Astrocyte (in vitro differentiated cells and primary cell): ENCODE measurements around the gene CCDC141. TPM values are rescaled to one million over a fixed set of nuclear protein-coding genes. Genes with fewer than 3 reads are reported as not detected.

ENCODE experiments used
- DNase-seq: peaks from one replicate; pipeline ENCODE4 v3.0.0-alpha.2; 2010; ENCODE audit warnings: low read depth
- FAIRE-seq: peaks from 2 replicates; lab custom pipeline; 2011; peaks lifted over from hg19 to GRCh38; lab: Jason Lieb, UNC
- H2AFZ ChIP-seq: 2 replicates; pipeline ENCODE4 v1.6.0; 2012; ENCODE audit warnings: low read depth, low read length, inconsistent platforms
- H3K27ac ChIP-seq: 2 replicates; pipeline ENCODE4 v1.5.1; 2011; ENCODE audit warnings: low read depth, low read length, inconsistent platforms
- H3K27me3 ChIP-seq: 2 replicates; pipeline ENCODE4 v1.6.0; 2011; ENCODE audit warnings: low read length, inconsistent platforms; ENCODE audit not compliant: insufficient read depth
- H3K36me3 ChIP-seq: 2 replicates; pipeline ENCODE4 v1.5.1; 2011; ENCODE audit warnings: low read length, inconsistent platforms; ENCODE audit not compliant: insufficient read depth
- H3K4me1 ChIP-seq: 2 replicates; pipeline ENCODE4 v1.5.1; 2011; ENCODE audit warnings: low read length, inconsistent platforms; ENCODE audit not compliant: insufficient read depth
- H3K4me2 ChIP-seq: 2 replicates; pipeline ENCODE4 v1.6.0; 2012; ENCODE audit warnings: low read length, inconsistent platforms
- H3K4me3 ChIP-seq: 2 replicates; pipeline ENCODE4 v1.5.1; 2011; ENCODE audit warnings: low read depth, mild to moderate bottlenecking, low read length, inconsistent platforms; ENCODE audit not compliant: insufficient read depth
- H3K79me2 ChIP-seq: 2 replicates; pipeline ENCODE4 v1.6.0; 2012; ENCODE audit warnings: mild to moderate bottlenecking, low read length, inconsistent platforms; ENCODE audit not compliant: insufficient read depth
- H3K9ac ChIP-seq: 2 replicates; pipeline ENCODE4 v1.6.0; 2012; ENCODE audit warnings: mild to moderate bottlenecking, low read length, inconsistent platforms
- H3K9me3 ChIP-seq: 2 replicates; pipeline ENCODE4 v1.5.1; 2012; ENCODE audit warnings: low read depth, mild to moderate bottlenecking, low read length, inconsistent platforms; ENCODE audit not compliant: insufficient read depth
- H4K20me1 ChIP-seq: 2 replicates; pipeline ENCODE4 v1.6.0; 2012; ENCODE audit warnings: low read length, inconsistent platforms; ENCODE audit not compliant: insufficient read depth
- H3K27ac Mint-ChIP-seq: one replicate; pipeline ENCODE4 v1.8.0; 2021; ENCODE audit warnings: mild to moderate bottlenecking, mixed read lengths; ENCODE audit not compliant: unreplicated experiment
- H3K27me3 Mint-ChIP-seq: one replicate; pipeline ENCODE4 v1.8.0; 2021; ENCODE audit warnings: low read depth, mixed read lengths; ENCODE audit not compliant: unreplicated experiment
- H3K36me3 Mint-ChIP-seq: one replicate; pipeline ENCODE4 v1.8.0; 2021; ENCODE audit warnings: low read depth, mixed read lengths; ENCODE audit not compliant: unreplicated experiment
- H3K4me1 Mint-ChIP-seq: one replicate; pipeline ENCODE4 v1.8.0; 2021; ENCODE audit warnings: low read depth, mixed read lengths; ENCODE audit not compliant: unreplicated experiment
- H3K4me3 Mint-ChIP-seq: one replicate; pipeline ENCODE4 v1.8.0; 2021; ENCODE audit warnings: mild to moderate bottlenecking, moderate library complexity, mixed read lengths; ENCODE audit not compliant: unreplicated experiment
- H3K9me3 Mint-ChIP-seq: one replicate; pipeline ENCODE4 v1.8.0; 2021; ENCODE audit warnings: mild to moderate bottlenecking, mixed read lengths; ENCODE audit not compliant: unreplicated experiment
- CTCF ChIP-seq: IDR thresholded peaks from 2 replicates; pipeline ENCODE4 v1.5.1; 2011; ENCODE audit warnings: low read depth, mild to moderate bottlenecking, inconsistent platforms, low read length, moderate library complexity; ENCODE audit not compliant: insufficient read depth
- EZH2 ChIP-seq: IDR thresholded peaks from 2 replicates; pipeline ENCODE4 v1.6.1; 2012; ENCODE audit warnings: mild to moderate bottlenecking, low read length, inconsistent platforms; ENCODE audit not compliant: insufficient read depth
- total RNA-seq: library from RNA; stranded (reverse); gene quantifications from 2 replicates; pipeline ENCODE4 v1.2.1, GENCODE V29; 2021

CCDC141 gene
- total RNA-seq, 1 donor from 2014 or later, result 0.18 TPM

- no peak overlapping the region for H3K4me3 ChIP-seq
- H3K4me1 Mint-ChIP-seq, result no peaks in the 10 kb centered on the region
- H3K27me3 ChIP-seq, result no peaks in the 10 kb centered on the region
- H3K4me3 Mint-ChIP-seq, result no peak overlapping the region
- H3K27me3 Mint-ChIP-seq, result no peaks in the 10 kb centered on the region
- H3K79me2 ChIP-seq, result no peaks in the 10 kb centered on the region
- DNase-seq (no peak), FAIRE-seq (no peak)
- H3K9me3 ChIP-seq, result no peaks in the 10 kb centered on the region
- no peak overlapping the region for H3K27ac Mint-ChIP-seq
- no peak overlapping the region for H3K4me2 ChIP-seq
- no peak for TF ChIP-seq EZH2
- no peak for TF ChIP-seq CTCF
- no peak overlapping the region for H3K27ac ChIP-seq
- no peaks in the 10 kb centered on the region for H4K20me1 ChIP-seq
- no peaks in the 10 kb centered on the region for H3K36me3 Mint-ChIP-seq
- H3K9ac ChIP-seq, result no peak overlapping the region
- H3K9me3 Mint-ChIP-seq, result no peaks in the 10 kb centered on the region
- H2AFZ ChIP-seq, result no peak overlapping the region
- no peaks in the 10 kb centered on the region for H3K4me1 ChIP-seq
- no peaks in the 10 kb centered on the region for H3K36me3 ChIP-seq
These were observed 102.9 kb downstream of the CCDC141 start for GRCh38 chr2:178947006-178947405.

- Histone ChIP-seq H3K4me2 (no peak overlapping the region), H3K79me2 (no peaks in the 10 kb centered on the region), H3K9me3 (no peaks in the 10 kb centered on the region), H3K4me3 (no peak overlapping the region), H4K20me1 (no peaks in the 10 kb centered on the region), H3K4me1 (no peaks in the 10 kb centered on the region), H3K36me3 (no peaks in the 10 kb centered on the region), H2AFZ (no peak overlapping the region), H3K9ac (no peak overlapping the region), H3K27me3 (no peaks in the 10 kb centered on the region), H3K27ac (no peak overlapping the region)
- Mint-ChIP-seq H3K27me3 (no peaks in the 10 kb centered on the region), H3K27ac (no peak overlapping the region), H3K36me3 (no peaks in the 10 kb centered on the region), H3K9me3 (no peaks in the 10 kb centered on the region), H3K4me3 (no peak overlapping the region), H3K4me1 (no peaks in the 10 kb centered on the region)
- TF ChIP-seq CTCF, result no peak
- no peak for TF ChIP-seq EZH2
- DNase-seq (no peak), FAIRE-seq (no peak)
These were observed 103.4 kb downstream of the CCDC141 start for GRCh38 chr2:178946494-178946893.

DNA sequence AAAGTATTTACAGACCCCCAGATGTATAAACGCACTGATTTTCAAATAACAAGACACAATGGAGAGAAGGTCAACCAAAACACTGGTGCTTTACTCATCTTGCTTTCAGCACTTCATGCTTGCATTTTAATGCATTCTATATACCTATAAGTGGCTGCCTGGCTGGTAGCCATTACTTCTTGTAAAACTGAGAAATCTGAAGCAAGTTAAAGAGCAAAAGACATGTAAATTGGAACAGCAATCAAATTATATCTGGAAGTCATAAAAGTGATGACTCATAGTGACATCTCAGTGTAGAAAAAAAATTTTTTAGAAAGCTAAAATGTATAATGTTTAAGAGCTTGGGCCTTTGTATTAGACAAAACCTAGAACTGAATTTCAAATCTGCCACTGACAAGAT is 106.2 kb downstream of the CCDC141 start:
- no peak overlapping the region for H3K4me2 ChIP-seq
- no peak overlapping the region for H3K27ac ChIP-seq
- TF ChIP-seq EZH2 (no peak), CTCF (no peak)
- no peak overlapping the region for H3K9ac ChIP-seq
- Mint-ChIP-seq H3K9me3 (no peaks in the 10 kb centered on the region), H3K27me3 (peaks cover 2% of the 10 kb centered on the region), H3K27ac (no peak overlapping the region), H3K36me3 (no peaks in the 10 kb centered on the region), H3K4me3 (no peak overlapping the region), H3K4me1 (no peaks in the 10 kb centered on the region)
- H3K4me1 ChIP-seq, result no peaks in the 10 kb centered on the region
- H3K79me2 ChIP-seq, result no peaks in the 10 kb centered on the region
- DNase-seq (no peak), FAIRE-seq (no peak)
- no peaks in the 10 kb centered on the region for H3K36me3 ChIP-seq
- no peak overlapping the region for H2AFZ ChIP-seq
- no peaks in the 10 kb centered on the region for H3K27me3 ChIP-seq
- no peaks in the 10 kb centered on the region for H4K20me1 ChIP-seq
- H3K4me3 ChIP-seq, result no peak overlapping the region
- no peaks in the 10 kb centered on the region for H3K9me3 ChIP-seq
